Small intestine (tissue), 7 donors: ENCODE measurements around the gene PLA2G4A. TPM values are rescaled to one million over a fixed set of nuclear protein-coding genes. Genes with fewer than 3 reads are reported as not detected.

Experiments used
- DNase-seq, 2 donors: peaks; one replicate each; pipeline versions ENCODE4 v3.0.0 to v3.0.0-alpha.2; 2013
- FAIRE-seq: peaks from 2 replicates; lab custom pipeline; 2012; peaks lifted over from hg19 to GRCh38; lab: Jason Lieb, UNC
- H3K27ac ChIP-seq, 3 donors: one replicate each; pipeline ENCODE4 v1.5.1; 2013; ENCODE audit warnings: low read length in 2 of 3, mild to moderate bottlenecking in 2 of 3, control low read depth in 1 of 3, inconsistent platforms in 1 of 3, low read depth in 1 of 3, moderate library complexity in 1 of 3
- H3K27me3 ChIP-seq, 3 donors: one replicate each; pipeline ENCODE4 v1.6.1; 2013; ENCODE audit warnings: low read length in 3 of 3, inconsistent platforms in 1 of 3; ENCODE audit not compliant: control insufficient read depth in 3 of 3, insufficient read depth in 3 of 3
- H3K36me3 ChIP-seq, 3 donors: one replicate each; pipeline ENCODE4 v1.6.1; 2013; ENCODE audit warnings: low read length in 3 of 3, inconsistent platforms in 1 of 3, low read depth in 1 of 3, mild to moderate bottlenecking in 1 of 3, moderate library complexity in 1 of 3; ENCODE audit not compliant: control insufficient read depth in 3 of 3, insufficient read depth in 2 of 3
- H3K4me1 ChIP-seq, 3 donors: one replicate each; pipeline ENCODE4 v1.6.1; 2013; ENCODE audit warnings: low read length in 2 of 3, inconsistent platforms in 1 of 3, low read depth in 1 of 3, mild to moderate bottlenecking in 1 of 3, moderate library complexity in 1 of 3; ENCODE audit not compliant: control insufficient read depth in 3 of 3, insufficient read depth in 2 of 3
- H3K4me3 ChIP-seq, 3 donors: one replicate each; pipeline ENCODE4 v1.5.1; 2013; ENCODE audit warnings: low read length in 3 of 3, control low read depth in 1 of 3, inconsistent platforms in 1 of 3, low read depth in 1 of 3, mild to moderate bottlenecking in 1 of 3, moderate library complexity in 1 of 3
- H3K9me3 ChIP-seq, 2 donors: one replicate each; pipeline ENCODE4 v1.6.1; 2013; ENCODE audit warnings: low read depth in 1 of 2, low read length in 1 of 2; ENCODE audit not compliant: control insufficient read depth in 2 of 2, insufficient read depth in 1 of 2
- WGBS, 3 donors: extraction: QIAGEN DNeasy Blood & Tissue Kit; methylation state at CpG; one replicate each; pipeline ENCODE4 v1.1.7; 2013; 5-methylcytosine and 5-hydroxymethylcytosine counted together
- polyA plus RNA-seq, 4 donors: library from polyadenylated mRNA; stranded (reverse) in 3 of 4; unstranded in 1 of 4; fragments of 200-250 nt in 3 of 4; fragments of 120-200 nt in 1 of 4; gene quantifications; one replicate each; pipeline versions ENCODE4 v1.2.1 to v1.2.3, GENCODE V29; 2013
- donor health status: healthy with polysubstance abuse.
- donor health status: control.
- donor health status: control.
- donor health status: Bipolar disorder and iron deficiency.
- donor health status: healthy.

PLA2G4A gene
- polyA plus RNA-seq, 4 donors, result 11.3 to 22.8 (median 14.8) TPM

GRCh38 chr1:186999506-186999905 is 170.8 kb downstream of the PLA2G4A start:
- no peak overlapping the region for H3K4me3 ChIP-seq
- no peaks in the 10 kb centered on the region for H3K27me3 ChIP-seq
- no peaks in the 10 kb centered on the region for H3K9me3 ChIP-seq
- no peak overlapping the region for H3K27ac ChIP-seq
- H3K36me3 ChIP-seq, result no peaks in the 10 kb centered on the region
- FAIRE-seq (no peak), DNase-seq (no peak)
- WGBS, 3 donors, result 70 to 73% (median 71%) methylated on average over 6 of the region's 6 CpGs
- no peaks in the 10 kb centered on the region for H3K4me1 ChIP-seq

DNA sequence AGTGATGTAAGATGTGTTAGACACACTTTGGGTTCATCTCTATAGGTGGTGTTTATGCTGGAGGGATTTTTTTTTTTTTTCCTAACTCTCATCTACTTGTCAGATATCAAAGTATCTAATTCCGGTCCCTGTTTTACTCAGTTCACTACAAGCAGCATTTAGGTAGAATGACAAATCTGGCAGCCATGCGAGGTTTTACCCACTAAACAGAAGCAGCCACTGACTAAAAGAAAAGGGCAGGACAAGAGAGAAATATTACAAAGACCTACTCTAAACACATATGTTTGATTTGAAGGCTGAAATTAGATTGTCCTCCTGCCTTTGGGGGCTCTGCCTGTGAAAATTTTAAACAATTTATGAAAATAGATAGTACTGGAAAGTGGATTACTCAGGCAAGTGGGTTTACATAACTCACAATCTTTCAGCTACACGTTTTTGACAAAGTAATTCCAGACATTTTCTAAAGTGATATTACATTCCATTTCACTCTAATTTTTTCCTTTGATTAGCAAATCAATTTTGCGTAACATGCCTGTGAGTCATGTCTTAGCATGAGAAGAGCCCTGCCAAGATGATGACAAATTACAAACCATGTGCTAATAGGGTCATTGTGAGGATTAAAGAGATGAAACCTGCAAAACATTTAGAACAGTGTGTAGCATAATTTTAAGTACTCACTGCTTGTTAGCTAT is 172.6 kb downstream of the PLA2G4A start:
- Histone ChIP-seq H3K9me3 (peaks cover 0 to 2% of the 10 kb centered on the region in 2 donors), H3K4me3 (no peak overlapping the region), H3K4me1 (no peaks in the 10 kb centered on the region), H3K36me3 (no peaks in the 10 kb centered on the region), H3K27ac (no peak overlapping the region), H3K27me3 (no peaks in the 10 kb centered on the region)
- no peak for DNase-seq
- WGBS, 3 donors, result 63 to 70% (median 69%) methylated on average over 4 of the region's 4 CpGs
- no peak for FAIRE-seq

- H3K36me3 ChIP-seq, result no peaks in the 10 kb centered on the region
- DNase-seq (no peak), FAIRE-seq (no peak)
- H3K27ac ChIP-seq, result no peak overlapping the region
- peaks cover 0 to 4% of the 10 kb centered on the region in 2 donors for H3K9me3 ChIP-seq
- 92 to 94% (median 92%) methylated on average over 8 of the region's 8 CpGs for WGBS, 3 donors
- no peaks in the 10 kb centered on the region for H3K27me3 ChIP-seq
- H3K4me3 ChIP-seq, result no peak overlapping the region
- no peaks in the 10 kb centered on the region for H3K4me1 ChIP-seq
Observed at GRCh38 chr1:187003353-187003752, 174.6 kb downstream of the PLA2G4A start.

DNA sequence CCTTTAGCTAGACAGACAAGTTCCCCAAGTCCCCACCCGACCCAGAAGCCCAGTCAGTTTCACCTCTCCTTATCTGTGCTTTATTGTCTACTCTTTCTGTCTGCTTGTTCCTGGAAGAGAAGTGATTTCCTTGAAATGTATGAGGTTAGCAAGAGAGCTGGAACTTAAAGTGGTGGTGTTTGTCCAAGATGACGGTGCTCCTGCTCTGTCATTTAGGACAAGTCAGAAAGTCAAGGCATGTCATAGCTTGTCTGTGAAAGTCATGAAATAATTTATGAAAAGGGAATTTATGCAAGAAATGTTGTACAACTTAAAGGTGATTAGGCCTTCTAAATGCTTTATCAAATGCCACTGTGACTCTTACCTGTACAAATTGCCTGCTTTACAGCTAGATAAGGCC is 178.1 kb downstream of the PLA2G4A start:
- FAIRE-seq, result no peak
- DNase-seq, result no peak
- Histone ChIP-seq H3K27me3 (no peaks in the 10 kb centered on the region), H3K27ac (no peak overlapping the region), H3K4me3 (no peak overlapping the region), H3K9me3 (peaks cover 0 to 9% of the 10 kb centered on the region in 2 donors), H3K4me1 (no peaks in the 10 kb centered on the region), H3K36me3 (no peaks in the 10 kb centered on the region)
- 50 to 70% (median 61%) methylated on average over 2 of the region's 2 CpGs for WGBS, 3 donors

DNA sequence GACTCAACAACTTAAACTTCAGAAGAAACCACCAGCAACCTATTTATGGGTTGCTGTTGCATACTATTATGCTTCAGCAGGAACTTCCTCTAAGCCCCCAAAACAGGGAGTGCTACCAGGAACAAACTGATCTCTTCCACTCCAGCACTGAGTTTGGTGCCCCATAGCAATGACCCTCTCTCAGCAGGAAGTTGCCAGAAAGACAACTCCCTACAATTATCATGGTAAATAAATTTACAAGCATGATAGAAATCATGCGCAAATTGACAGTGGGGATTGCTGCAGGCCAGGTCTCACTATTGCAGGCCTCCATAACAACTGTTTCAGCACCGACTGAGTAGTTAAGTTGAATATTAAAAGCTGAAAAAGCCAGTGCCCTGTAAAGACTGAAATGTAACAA is 180.6 kb downstream of the PLA2G4A start:
- no peak overlapping the region for H3K4me3 ChIP-seq
- H3K27ac ChIP-seq, result no peak overlapping the region
- H3K27me3 ChIP-seq, result no peaks in the 10 kb centered on the region
- DNase-seq (no peak), FAIRE-seq (no peak)
- H3K9me3 ChIP-seq, result peaks cover 0 to 9% of the 10 kb centered on the region in 2 donors
- H3K4me1 ChIP-seq, result no peaks in the 10 kb centered on the region
- 57 to 84% (median 73%) methylated on average over 2 of the region's 2 CpGs for WGBS, 3 donors
- H3K36me3 ChIP-seq, result no peaks in the 10 kb centered on the region

DNA sequence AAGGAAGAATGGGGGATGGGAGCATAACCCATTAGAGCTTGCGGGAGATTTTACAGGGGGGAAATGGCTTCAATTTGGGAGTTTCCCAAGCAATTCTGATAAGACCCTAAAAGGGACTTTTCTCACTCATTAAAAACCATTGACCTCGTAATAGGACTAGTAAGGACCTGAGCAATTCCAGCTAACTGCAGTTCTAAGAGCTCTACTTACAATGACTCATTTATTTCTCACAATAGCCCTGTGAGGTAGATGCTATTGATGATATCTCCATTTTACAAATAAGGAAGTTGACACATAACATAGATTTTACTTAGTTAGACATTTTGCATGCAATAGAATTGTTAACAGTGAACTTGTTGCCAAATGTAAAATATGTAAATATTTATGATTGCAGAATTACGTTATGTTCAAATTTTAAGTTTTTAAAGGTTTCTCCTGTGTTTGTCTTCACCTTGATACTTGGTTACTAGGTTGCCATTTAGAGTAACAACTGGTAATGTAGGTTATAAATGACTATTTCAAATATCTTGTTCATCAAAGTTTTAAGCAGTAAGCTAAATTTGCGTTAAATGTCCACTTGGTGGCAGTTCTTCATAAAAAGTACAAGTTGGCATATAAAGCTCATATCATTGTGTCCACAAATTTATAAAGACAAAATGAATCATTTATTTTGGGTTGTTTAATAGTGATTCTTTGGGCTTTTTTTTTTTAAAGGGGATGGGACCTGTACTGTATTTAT is 182.0 kb downstream of the PLA2G4A start:
- DNase-seq (no peak), FAIRE-seq (no peak)
- peaks cover 0 to 9% of the 10 kb centered on the region in 2 donors for H3K9me3 ChIP-seq
- H3K36me3 ChIP-seq, result no peaks in the 10 kb centered on the region
- no peaks in the 10 kb centered on the region for H3K27me3 ChIP-seq
- no peaks in the 10 kb centered on the region for H3K4me1 ChIP-seq
- H3K27ac ChIP-seq, result no peak overlapping the region
- no peak overlapping the region for H3K4me3 ChIP-seq
- WGBS, 3 donors, result 73 to 81% (median 73%) methylated on average over 4 of the region's 4 CpGs

DNA sequence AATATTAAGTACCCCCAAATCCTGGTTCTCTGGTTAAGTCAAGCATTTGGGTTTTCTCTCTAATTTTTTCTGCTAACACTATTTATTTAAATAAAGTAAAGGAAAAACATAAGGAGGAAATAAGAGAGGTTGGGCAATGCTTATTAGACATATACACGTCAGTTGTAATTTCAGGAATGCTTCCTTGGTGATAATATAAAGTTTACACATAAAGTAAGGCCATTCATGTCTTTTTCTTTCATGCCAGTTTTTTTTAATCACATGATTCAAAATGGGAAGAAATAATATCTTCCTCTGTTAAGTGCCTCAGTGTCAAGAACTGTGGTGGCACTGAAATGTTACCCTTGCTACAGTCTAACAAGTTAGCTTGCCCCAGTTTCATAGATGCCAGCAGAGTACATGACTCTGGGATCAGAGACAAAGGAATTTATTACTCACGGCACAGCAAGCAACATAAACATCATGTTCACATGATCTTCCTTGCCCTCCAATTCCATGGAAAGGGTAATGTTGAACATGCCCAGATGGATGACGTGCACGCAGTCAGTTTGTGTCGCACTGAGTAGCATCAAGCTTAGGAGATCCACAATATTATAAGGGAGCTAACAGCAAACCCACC is 184.9 kb downstream of the PLA2G4A start:
- no peak for DNase-seq
- no peaks in the 10 kb centered on the region for H3K27me3 ChIP-seq
- peaks cover 0 to 5% of the 10 kb centered on the region in 2 donors for H3K9me3 ChIP-seq
- FAIRE-seq, result no peak
- no peaks in the 10 kb centered on the region for H3K36me3 ChIP-seq
- H3K27ac ChIP-seq, result no peak overlapping the region
- WGBS, 3 donors, result 78 to 81% (median 78%) methylated on average over 5 of the region's 5 CpGs
- no peak overlapping the region for H3K4me3 ChIP-seq
- H3K4me1 ChIP-seq, result no peaks in the 10 kb centered on the region

- Histone ChIP-seq H3K4me1 (no peaks in the 10 kb centered on the region), H3K27me3 (no peaks in the 10 kb centered on the region), H3K4me3 (no peak overlapping the region), H3K36me3 (no peaks in the 10 kb centered on the region), H3K27ac (no peak overlapping the region), H3K9me3 (no peaks in the 10 kb centered on the region)
- DNase-seq (no peak), FAIRE-seq (no peak)
Observed at GRCh38 chr1:187018291-187018690, 189.5 kb downstream of the PLA2G4A start.
